ENCODE results near the gene PARD3B. TPM values are rescaled to one million over a fixed set of nuclear protein-coding genes. Genes with fewer than 3 reads are reported as not detected.

Gene PARD3B
- total and polyA plus RNA-seq, 2 of the 4 experiments (the other 2 are of a cell fraction) = 3.3 to 15.6 TPM

DNA sequence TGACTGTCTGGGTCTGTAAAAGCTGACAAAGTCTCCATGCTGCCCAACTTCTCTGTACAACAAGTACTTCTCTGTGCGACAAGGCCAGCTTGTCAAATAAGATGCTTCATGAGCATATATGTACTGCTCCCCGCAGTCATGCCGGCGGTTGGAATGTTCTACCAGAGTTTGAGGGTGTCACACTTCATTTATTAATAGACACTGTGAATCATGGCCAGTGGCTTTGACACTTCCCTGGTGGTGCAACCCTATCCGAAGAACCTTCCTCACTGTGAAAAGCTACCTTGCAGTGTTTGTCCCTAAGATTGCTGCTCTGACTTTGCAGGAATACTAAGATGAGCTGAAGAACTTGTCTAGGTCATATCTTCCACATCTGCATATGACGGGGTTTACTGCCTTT is 1016.2 kb downstream of the PARD3B start:
- Histone ChIP-seq H3K4me3 (ENCODE audit: insufficient read depth, low read depth, low read length) (no peak overlapping the region), H3K4me1 (ENCODE audit: control insufficient read depth, insufficient read depth, low read length) (no peaks in the 10 kb centered on the region; the same call in 1 of the 2 replicates), H3K18ac (ENCODE audit: low read depth, low read length) (no peak overlapping the region), H3K9me3 (ENCODE audit: control insufficient read depth, insufficient read depth, low read length) (no peaks in the 10 kb centered on the region), H3K27me3 (ENCODE audit: control insufficient read depth, insufficient read depth, low read length) (no peaks in the 10 kb centered on the region), H2BK15ac (ENCODE audit: low read depth, low read length) (no peak overlapping the region), H3K56ac (ENCODE audit: extremely low read depth, insufficient read depth, low read length) (no peak overlapping the region), H3K23ac (ENCODE audit: low read depth, low read length) (no peak overlapping the region), H2AFZ (replicated peaks; ENCODE audit: low read length, poor library complexity) (no peak overlapping the region), H3K9ac (ENCODE audit: low read depth, low read length) (no peak overlapping the region), H4K5ac (ENCODE audit: low read depth, low read length) (no peak overlapping the region), H4K20me1 (ENCODE audit: insufficient read depth, low read length) (no peaks in the 10 kb centered on the region), H4K8ac (ENCODE audit: low read depth in 2 of 2, low read length in 2 of 2) (no peak overlapping the region), H2BK5ac (ENCODE audit: low read depth, low read length, poor library complexity, severe bottlenecking) (no peak overlapping the region), H3K4me2 (ENCODE audit: low read depth, low read length) (no peak overlapping the region), H3K27ac (ENCODE audit: insufficient read depth, low read length) (no peak overlapping the region), H4K91ac (ENCODE audit: insufficient read depth, low read depth, low read length) (no peak overlapping the region), H3K14ac (replicated peaks; ENCODE audit: low read depth, low read length) (no peak overlapping the region), H2BK20ac (ENCODE audit: low read depth, low read length) (no peak overlapping the region), H2AK5ac (ENCODE audit: low read depth, low read length) (no peak overlapping the region), H3K4ac (ENCODE audit: low read depth, low read length) (no peak overlapping the region), H3K9me1 (ENCODE audit: insufficient read depth, low read length) (no peaks in the 10 kb centered on the region), H2BK120ac (ENCODE audit: low read depth, low read length) (no peak overlapping the region), H3K36me3 (ENCODE audit: control insufficient read depth, insufficient read depth, low read length) (no peaks in the 10 kb centered on the region; the same call in 1 of the 2 replicates), H2AK9ac (replicated peaks; ENCODE audit: low read depth, low read length, poor library complexity) (no peak overlapping the region), H3K79me1 (ENCODE audit: low read depth in 1 of 2, low read length in 2 of 2) (no peaks in the 10 kb centered on the region)
- ATAC-seq (ENCODE audit: low read depth) = no peak
- no peak for DNase-seq
- intact Hi-C loops (cut with micrococcal nuclease) = no loop called here
- CTCF ChIA-PET = no interaction called here
- 80% methylated on average over 4 of the region's 6 CpGs; no CpG with 5 or more reads in 1 of the 2 experiments for WGBS, 2 experiments (ENCODE audit: extremely low coverage in 2 of 2, insufficient read length in 1 of 2)
- in situ Hi-C loops (cut with MboI; ENCODE audit: low sequenced_read_pairs) = no loop called here
- dilution Hi-C loops (cut with HindIII; ENCODE audit: low sequenced_read_pairs, unreplicated experiment) = no loop called here
- POLR2A ChIA-PET (ENCODE audit: unreplicated experiment) = no interaction called here
- TF ChIP-seq RAD21 (IDR thresholded peaks at IDR 0.05; ENCODE audit: low read length) (no peak), RCOR1 (IDR thresholded peaks at IDR 0.05; ENCODE audit: insufficient replicate concordance, low read length) (no peak), USF2 (IDR thresholded peaks at IDR 0.05; ENCODE audit: low read depth, low read length) (no peak), NFE2L2 (IDR thresholded peaks at IDR 0.05; ENCODE audit: low read depth, low read length) (no peak), SMC3 (IDR thresholded peaks at IDR 0.05; ENCODE audit: low read depth, low read length) (no peak), FOS (IDR thresholded peaks at IDR 0.05; ENCODE audit: low read depth, low read length) (no peak), CEBPB (IDR thresholded peaks at IDR 0.05; ENCODE audit: low read depth, low read length) (no peak), POLR2A (IDR thresholded peaks at IDR 0.05; ENCODE audit: low read depth, low read length) (no peak), MAFK (IDR thresholded peaks at IDR 0.05; ENCODE audit: low read depth, low read length) (no peak), BHLHE40 (IDR thresholded peaks at IDR 0.05; ENCODE audit: low read depth, low read length) (no peak), CHD1 (IDR thresholded peaks at IDR 0.05; ENCODE audit: low read depth, low read length) (no peak), RFX5 (IDR thresholded peaks at IDR 0.05; ENCODE audit: low read depth, low read length) (no peak), MXI1 (IDR thresholded peaks at IDR 0.05; ENCODE audit: borderline replicate concordance, low read depth, low read length) (no peak), CTCF (conservative IDR thresholded peaks at IDR 0.05; ENCODE audit: low read depth, low read length) (no peak), MAZ (IDR thresholded peaks at IDR 0.05; ENCODE audit: borderline replicate concordance, low read depth, low read length) (no peak)
- TF ChIP-seq, protein P1, sequence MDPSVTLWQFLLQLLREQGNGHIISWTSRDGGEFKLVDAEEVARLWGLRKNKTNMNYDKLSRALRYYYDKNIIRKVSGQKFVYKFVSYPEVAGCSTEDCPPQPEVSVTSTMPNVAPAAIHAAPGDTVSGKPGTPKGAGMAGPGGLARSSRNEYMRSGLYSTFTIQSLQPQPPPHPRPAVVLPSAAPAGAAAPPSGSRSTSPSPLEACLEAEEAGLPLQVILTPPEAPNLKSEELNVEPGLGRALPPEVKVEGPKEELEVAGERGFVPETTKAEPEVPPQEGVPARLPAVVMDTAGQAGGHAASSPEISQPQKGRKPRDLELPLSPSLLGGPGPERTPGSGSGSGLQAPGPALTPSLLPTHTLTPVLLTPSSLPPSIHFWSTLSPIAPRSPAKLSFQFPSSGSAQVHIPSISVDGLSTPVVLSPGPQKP (IDR thresholded peaks at IDR 0.05; ENCODE audit: borderline replicate concordance, low read depth, low read length) = no peak
- no TSS peak for BruUV-seq (replicated peaks)
